NCI-H1930 (cell line): ENCODE results near the gene TXNDC2.

ENCODE experiments used
- DNase-seq, 2 experiments: peaks; one replicate each; lab custom pipeline; 2025; lab: John Stamatoyannopoulos, UW

Gene TXNDC2

DNA sequence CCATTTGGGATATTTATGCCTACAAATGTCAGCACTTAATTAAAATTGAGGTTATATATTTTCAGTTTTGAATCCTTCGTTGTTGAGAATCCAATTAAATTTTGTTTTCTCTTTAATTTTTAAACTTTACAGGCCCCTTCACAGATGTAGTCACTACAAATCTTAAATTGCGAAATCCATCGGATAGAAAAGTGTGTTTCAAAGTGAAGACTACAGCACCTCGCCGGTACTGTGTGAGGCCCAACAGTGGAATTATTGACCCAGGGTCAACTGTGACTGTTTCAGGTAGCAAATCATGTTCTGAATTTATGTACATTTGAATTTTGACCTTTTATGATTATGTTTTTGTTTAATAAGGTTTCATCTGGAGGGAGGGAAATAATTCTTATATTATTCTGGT, 45.9 kb downstream of the TXNDC2 start:
- DNase-seq = no peak

DNA sequence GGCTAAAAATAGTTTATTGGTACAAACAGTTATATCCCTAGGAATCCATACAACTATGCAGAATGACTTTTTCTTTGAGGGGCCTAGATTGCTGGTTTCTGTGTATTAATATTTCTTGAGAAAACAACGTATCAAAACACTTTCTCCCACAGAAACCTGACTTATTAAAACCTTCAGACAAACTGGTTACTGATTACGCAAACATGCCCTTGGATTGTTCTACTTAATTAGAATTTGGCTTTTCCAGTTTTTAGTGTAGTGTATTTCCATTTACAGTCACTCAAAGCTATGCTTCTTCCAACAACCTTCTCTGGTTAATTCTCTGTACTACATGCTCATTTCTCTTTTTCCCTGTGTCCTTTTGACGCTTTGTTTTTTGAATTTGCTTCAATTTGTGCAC, 48.1 kb downstream of the TXNDC2 start:
- no peak for DNase-seq

DNA sequence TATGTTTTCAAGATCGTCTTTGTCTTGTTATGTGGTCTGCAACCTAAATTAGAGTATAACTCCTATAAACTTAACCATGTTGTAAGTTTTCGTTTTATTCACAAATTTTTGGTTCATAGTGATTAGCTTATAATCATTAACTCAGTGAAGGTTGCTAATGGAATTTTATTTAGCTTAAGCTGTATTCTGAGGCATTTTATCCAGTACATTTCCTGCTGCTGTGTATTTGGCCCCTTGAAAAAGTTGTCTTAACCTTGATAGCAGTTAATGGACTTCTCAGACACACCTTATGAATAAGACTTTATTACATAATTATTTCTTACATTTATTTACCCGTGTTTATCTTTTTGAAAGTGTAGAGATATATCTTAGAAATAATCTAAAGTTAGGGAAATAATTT, 48.5 kb downstream of the TXNDC2 start:
- DNase-seq = no peak
